ENCODE measurements around the gene ZNF223. TPM values are rescaled to one million over a fixed set of nuclear protein-coding genes. Genes with fewer than 3 reads are reported as not detected.

ZNF223 gene
- total RNA-seq, 3 donors from 2014 or later (not counting 1 experiment from before 2014, with no cell fraction given), result 0.94 to 3.3 (median 2.9) TPM

DNA sequence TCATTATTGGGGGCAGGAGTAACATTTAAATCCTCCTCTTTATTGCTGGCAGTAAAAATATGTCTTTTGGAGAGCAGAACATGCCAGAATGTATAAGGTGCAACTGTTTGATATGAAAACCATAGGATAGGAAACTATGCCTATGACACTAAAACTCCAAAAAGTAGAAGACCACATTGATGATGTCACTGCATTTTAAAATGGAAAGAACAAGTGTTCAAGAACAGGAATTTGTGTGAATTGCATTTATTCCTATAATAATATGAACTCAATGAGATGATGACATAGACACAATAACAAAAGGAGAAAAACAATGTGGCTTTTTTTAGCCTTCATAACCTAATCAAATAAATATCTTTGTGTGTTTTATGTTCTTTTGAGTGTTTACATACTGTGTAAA lies 57.6 kb downstream of the ZNF223 start:
- H3K27ac Mint-ChIP-seq, result no peak overlapping the region
- peaks cover 18% of the 10 kb centered on the region for H3K4me1 ChIP-seq (ENCODE audit: control insufficient read depth, insufficient read depth, low read length)
- H3K9me3 Mint-ChIP-seq, result peaks cover 19 to 30% of the 10 kb centered on the region in 2 donors
- TF ChIP-seq, protein P1, sequence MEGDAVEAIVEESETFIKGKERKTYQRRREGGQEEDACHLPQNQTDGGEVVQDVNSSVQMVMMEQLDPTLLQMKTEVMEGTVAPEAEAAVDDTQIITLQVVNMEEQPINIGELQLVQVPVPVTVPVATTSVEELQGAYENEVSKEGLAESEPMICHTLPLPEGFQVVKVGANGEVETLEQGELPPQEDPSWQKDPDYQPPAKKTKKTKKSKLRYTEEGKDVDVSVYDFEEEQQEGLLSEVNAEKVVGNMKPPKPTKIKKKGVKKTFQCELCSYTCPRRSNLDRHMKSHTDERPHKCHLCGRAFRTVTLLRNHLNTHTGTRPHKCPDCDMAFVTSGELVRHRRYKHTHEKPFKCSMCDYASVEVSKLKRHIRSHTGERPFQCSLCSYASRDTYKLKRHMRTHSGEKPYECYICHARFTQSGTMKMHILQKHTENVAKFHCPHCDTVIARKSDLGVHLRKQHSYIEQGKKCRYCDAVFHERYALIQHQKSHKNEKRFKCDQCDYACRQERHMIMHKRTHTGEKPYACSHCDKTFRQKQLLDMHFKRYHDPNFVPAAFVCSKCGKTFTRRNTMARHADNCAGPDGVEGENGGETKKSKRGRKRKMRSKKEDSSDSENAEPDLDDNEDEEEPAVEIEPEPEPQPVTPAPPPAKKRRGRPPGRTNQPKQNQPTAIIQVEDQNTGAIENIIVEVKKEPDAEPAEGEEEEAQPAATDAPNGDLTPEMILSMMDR (IDR thresholded peaks at IDR 0.05), result no peak
- DNase-seq (no peak), ATAC-seq (no peak)
- no peaks in the 10 kb centered on the region for H3K27me3 Mint-ChIP-seq (ENCODE audit: low read depth in 2 of 2)
- H3K27me3 ChIP-seq (ENCODE audit: control insufficient read depth, insufficient read depth, low read length), result no peaks in the 10 kb centered on the region
- no peak overlapping the region for H3K27ac ChIP-seq (ENCODE audit: low read length)
- H3K4me1 Mint-ChIP-seq, result peaks cover 23 to 24% of the 10 kb centered on the region in 2 donors
- H3K4me3 Mint-ChIP-seq, result no peak overlapping the region
- intact Hi-C loops (cut with micrococcal nuclease), result no loop called here
- peaks cover 13% of the 10 kb centered on the region for H3K36me3 ChIP-seq (ENCODE audit: control insufficient read depth, insufficient read depth, low read length)
- peaks cover 41% of the 10 kb centered on the region for H3K9me3 ChIP-seq (ENCODE audit: control insufficient read depth, insufficient read depth, low read length)
- peaks cover 47% of the 10 kb centered on the region for H3K36me3 Mint-ChIP-seq
- H3K4me3 ChIP-seq (ENCODE audit: low read length), result no peak overlapping the region

DNA sequence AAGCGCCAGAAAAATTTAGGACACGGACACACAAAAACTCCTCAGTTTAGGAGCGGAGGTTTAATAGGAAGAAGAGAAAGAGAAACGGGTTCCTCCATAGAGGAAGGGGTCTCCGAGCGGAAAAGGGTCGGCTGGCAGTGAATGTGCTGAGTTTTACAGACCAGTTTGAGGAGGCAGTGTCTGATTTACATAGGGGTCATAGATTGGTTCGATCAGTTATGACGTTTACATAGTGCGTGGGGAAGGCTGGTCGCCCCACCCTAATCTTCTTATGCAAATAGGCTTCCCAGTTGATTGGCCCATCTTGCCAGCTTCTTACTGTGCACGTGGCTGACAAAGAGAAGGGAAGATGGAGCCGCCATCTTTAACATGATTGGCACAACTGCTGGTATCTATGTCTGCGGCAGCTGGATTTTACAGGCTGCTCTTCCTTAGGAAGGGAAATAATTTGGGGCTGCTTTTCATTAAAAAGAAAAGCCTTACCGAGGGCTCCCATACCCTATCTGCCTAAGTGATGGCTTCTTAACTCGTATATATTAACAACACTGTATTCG lies 60.2 kb downstream of the ZNF223 start:
- peaks cover 30% of the 10 kb centered on the region for H3K36me3 Mint-ChIP-seq
- peak overlapping the region; percentile 97 for H3K4me3 Mint-ChIP-seq
- DNase-seq (peak in 1 of 2 donors; percentile 5), ATAC-seq (no peak)
- no peaks in the 10 kb centered on the region for H3K27me3 Mint-ChIP-seq (ENCODE audit: low read depth in 2 of 2)
- 33% methylated on average over 16 of the region's 17 CpGs for WGBS (ENCODE audit: insufficient coverage)
- TF ChIP-seq, protein P1 (IDR thresholded peaks at IDR 0.05), result no peak
- Histone ChIP-seq H3K9me3 (ENCODE audit: control insufficient read depth, insufficient read depth, low read length) (peaks cover 29% of the 10 kb centered on the region), H3K4me1 (ENCODE audit: control insufficient read depth, insufficient read depth, low read length) (peaks cover 20% of the 10 kb centered on the region), H3K4me3 (ENCODE audit: low read length) (no peak overlapping the region), H3K36me3 (ENCODE audit: control insufficient read depth, insufficient read depth, low read length) (peaks cover 9% of the 10 kb centered on the region), H3K27me3 (ENCODE audit: control insufficient read depth, insufficient read depth, low read length) (no peaks in the 10 kb centered on the region), H3K27ac (ENCODE audit: low read length) (no peak overlapping the region)
- peaks cover 13 to 23% of the 10 kb centered on the region in 2 donors for H3K9me3 Mint-ChIP-seq
- H3K4me1 Mint-ChIP-seq, result peaks cover 23 to 31% of the 10 kb centered on the region in 2 donors
- intact Hi-C loops (cut with micrococcal nuclease), result no loop called here
- peak overlapping the region in 1 of 2 donors; percentile 24 for H3K27ac Mint-ChIP-seq

DNA sequence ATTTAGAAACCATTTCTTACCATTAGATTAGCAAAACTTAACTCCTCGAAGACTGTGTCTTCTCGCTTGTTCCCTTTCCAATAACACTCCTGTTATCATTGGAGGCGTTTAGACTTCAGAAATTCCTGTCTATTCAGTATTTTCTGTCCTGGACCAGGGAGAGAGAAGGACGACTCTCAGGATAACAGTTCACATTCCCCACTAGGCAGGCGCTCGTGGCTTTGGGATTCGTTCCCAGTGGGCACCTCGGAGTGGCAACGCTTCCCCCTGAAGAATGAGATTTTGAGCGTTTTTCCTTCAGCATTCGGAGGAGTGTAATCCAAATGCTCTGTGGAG lies 60.9 kb downstream of the ZNF223 start:
- Mint-ChIP-seq H3K4me1 (peaks cover 23 to 31% of the 10 kb centered on the region in 2 donors), H3K27ac (peak overlapping the region; percentile 90 to 92), H3K9me3 (peaks cover 8 to 16% of the 10 kb centered on the region in 2 donors), H3K27me3 (ENCODE audit: low read depth in 2 of 2) (no peaks in the 10 kb centered on the region), H3K36me3 (peaks cover 23% of the 10 kb centered on the region), H3K4me3 (peak overlapping the region; percentile 97)
- H3K27me3 ChIP-seq (ENCODE audit: control insufficient read depth, insufficient read depth, low read length), result no peaks in the 10 kb centered on the region
- H3K4me3 ChIP-seq (ENCODE audit: low read length), result peak overlapping the region; percentile 88
- no peak overlapping the region for H3K27ac ChIP-seq (ENCODE audit: low read length)
- peaks cover 12% of the 10 kb centered on the region for H3K36me3 ChIP-seq (ENCODE audit: control insufficient read depth, insufficient read depth, low read length)
- H3K4me1 ChIP-seq (ENCODE audit: control insufficient read depth, insufficient read depth, low read length), result peaks cover 20% of the 10 kb centered on the region
- WGBS (ENCODE audit: insufficient coverage), result 2% methylated on average over 11 of the region's 11 CpGs
- intact Hi-C loops (cut with micrococcal nuclease), result no loop called here
- peaks cover 21% of the 10 kb centered on the region for H3K9me3 ChIP-seq (ENCODE audit: control insufficient read depth, insufficient read depth, low read length)
- DNase-seq, result no peak
- TF ChIP-seq, protein P1 (IDR thresholded peaks at IDR 0.05), result no peak
- no peak for ATAC-seq

Data from natural killer cell (primary cell).